ENCODE data around the gene DOCK4. TPM values are rescaled to one million over a fixed set of nuclear protein-coding genes. Genes with fewer than 3 reads are reported as not detected.

Gene DOCK4
- total and polyA plus RNA-seq, 2 of the 8 experiments (the other 6 are each of a cell fraction or from before 2014, with no cell fraction given) = 5.1 to 23.6 TPM

DNA sequence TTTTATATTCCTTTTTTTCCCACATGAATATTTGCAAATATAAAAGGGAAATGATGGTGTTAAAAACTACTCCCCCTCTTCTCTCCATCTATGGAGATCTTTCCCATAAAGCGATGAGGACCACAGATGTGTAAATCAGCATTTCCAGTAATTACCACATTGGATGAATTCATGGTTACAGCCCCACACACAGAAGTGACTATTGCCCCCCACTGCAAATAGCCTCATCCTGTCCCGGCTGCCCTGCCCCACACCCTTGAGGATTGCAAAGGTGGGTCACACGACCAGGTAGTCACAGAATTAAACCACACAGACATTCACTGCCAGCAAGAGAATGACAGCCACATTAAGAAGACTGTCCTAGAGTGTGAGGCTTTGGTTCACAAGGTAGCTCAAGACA is 145.1 kb downstream of the DOCK4 start:
- Histone ChIP-seq H2BK120ac (replicated peaks; ENCODE audit: low read depth, low read length) (no peak overlapping the region), H2BK15ac (ENCODE audit: low read length) (no peak overlapping the region), H3K27ac (ENCODE audit: low read depth, low read length) (no peak overlapping the region), H3K4me1 (replicated peaks in 1 of 4; ENCODE audit: control insufficient read depth in 3 of 4, insufficient read depth in 4 of 4, low read length in 3 of 4) (0 out of 7 replicates have a peak, but pooled peaks cover 0 to under 1% (median 0%) of the 10 kb centered on the region in 4 experiments), H3K9ac (replicated peaks in 1 of 4; ENCODE audit: extremely low read depth in 1 of 4, low read depth in 3 of 4, low read length in 3 of 4) (no peak overlapping the region), H3K23ac (ENCODE audit: insufficient read length) (no peak overlapping the region), H2AFZ (ENCODE audit: low read length) (no peak overlapping the region), H3K36me3 (ENCODE audit: control insufficient read depth in 2 of 4, insufficient read depth in 4 of 4, low read length in 3 of 4) (no peaks in the 10 kb centered on the region), H3K18ac (ENCODE audit: extremely low read depth, low read length) (no peak overlapping the region), H3K4ac (replicated peaks; ENCODE audit: insufficient read length, low read depth, low read length) (no peak overlapping the region), H2BK12ac (ENCODE audit: low read depth, low read length) (no peak overlapping the region), H4K5ac (ENCODE audit: insufficient read length, low read depth, low read length) (no peak overlapping the region), H2BK5ac (ENCODE audit: low read depth, low read length) (no peak overlapping the region), H3K23me2 (ENCODE audit: low read depth, low read length) (no peaks in the 10 kb centered on the region), H3K9me3 (ENCODE audit: insufficient read depth in 2 of 2, low read depth in 1 of 2, low read length in 1 of 2) (no peaks in the 10 kb centered on the region), H4K20me1 (replicated peaks in 1 of 2; ENCODE audit: control insufficient read depth in 1 of 2, insufficient read depth in 2 of 2, low read length in 2 of 2) (peaks cover 0 to 1% of the 10 kb centered on the region in 2 experiments), H3K4me2 (ENCODE audit: insufficient read depth in 1 of 2, low read depth in 2 of 2, low read length in 2 of 2) (no peak overlapping the region), H3K27me3 (replicated peaks in 1 of 4; ENCODE audit: control insufficient read depth in 3 of 4, extremely low read depth in 1 of 4, insufficient read depth in 3 of 4, low read length in 3 of 4) (no peaks in the 10 kb centered on the region), H3K56ac (replicated peaks; ENCODE audit: insufficient read length, low read depth, low read length) (no peak overlapping the region), H3K4me3 (ENCODE audit: extremely low read depth in 1 of 4, insufficient read depth in 2 of 4, low read depth in 3 of 4, low read length in 4 of 4) (no peak overlapping the region), H2BK20ac (ENCODE audit: low read length) (no peak overlapping the region), H4K8ac (ENCODE audit: extremely low read depth, insufficient read depth, low read length) (no peak overlapping the region), H3K14ac (ENCODE audit: insufficient read length) (no peak overlapping the region), H3K79me1 (ENCODE audit: low read depth, low read length) (no peaks in the 10 kb centered on the region), H4K91ac (replicated peaks; ENCODE audit: insufficient read length, low read length) (no peak overlapping the region), H2AK5ac (ENCODE audit: low read depth, low read length) (no peak overlapping the region), H3K79me2 (ENCODE audit: control insufficient read depth in 1 of 2, insufficient read depth in 2 of 2, low read length in 2 of 2) (peaks cover 0 to 9% of the 10 kb centered on the region in 2 experiments; a peak in 1 of 4 replicates)
- POLR2A ChIA-PET (ENCODE audit: partially characterized antibody) = interaction anchor here (0.6 kb wide), 1 partner anchor 37 kb away, joined by 3 read pairs; no protein-coding TSS in a partner anchor
- FAIRE-seq = no peak
- whole genome bisulfite sequencing, 2 experiments (ENCODE audit: extremely low coverage in 1 of 2, insufficient coverage in 1 of 2, insufficient read length in 1 of 2, insufficient replicate concordance in 2 of 2, low coverage in 1 of 2, low lambda C conversion rate in 2 of 2, missing lambda C conversion rate in 1 of 2) = 84% methylated on average over 3 of the region's 3 CpGs; no CpG with 5 or more reads in 1 of the 2 experiments
- CTCF ChIA-PET (ENCODE audit: partially characterized antibody) = no interaction called here
- DNase-seq (ENCODE audit: low read depth in 1 of 2, low spot score in 2 of 2) = no peak
- TF ChIP-seq EGR1 (IDR thresholded peaks at IDR 0.05; ENCODE audit: borderline replicate concordance, low read depth, low read length) = no peak
- TF ChIP-seq CTBP2 (IDR thresholded peaks at IDR 0.05; ENCODE audit: borderline replicate concordance, insufficient read depth, insufficient read length, low read length) = no peak
- no peak for TF ChIP-seq BCL11A (IDR thresholded peaks at IDR 0.05; ENCODE audit: low read depth in 2 of 2, low read length in 2 of 2)
- TF ChIP-seq MAFK (IDR thresholded peaks at IDR 0.05; ENCODE audit: low read depth, low read length) = no peak
- no peak for TF ChIP-seq POLR2A (IDR thresholded peaks at IDR 0.05; ENCODE audit: control extremely low read depth in 1 of 2, low read depth in 2 of 2, low read length in 2 of 2)
- no peak for TF ChIP-seq JUND (IDR thresholded peaks at IDR 0.05; ENCODE audit: low read length)
- no peak for TF ChIP-seq NRF1 (IDR thresholded peaks at IDR 0.05; ENCODE audit: low read depth, low read length)
- TF ChIP-seq CBX5 (IDR thresholded peaks at IDR 0.05; ENCODE audit: low read depth, low read length) = no peak
- TF ChIP-seq RXRA (IDR thresholded peaks at IDR 0.05; ENCODE audit: insufficient read depth, low read depth, low read length) = no peak
- TF ChIP-seq BACH1 (IDR thresholded peaks at IDR 0.05; ENCODE audit: low read length) = no peak
- TF ChIP-seq SP4 (IDR thresholded peaks at IDR 0.05; ENCODE audit: low read length) = no peak
- TF ChIP-seq CEBPB (IDR thresholded peaks at IDR 0.05; ENCODE audit: low read depth, low read length) = no peak
- TF ChIP-seq KDM5A (IDR thresholded peaks at IDR 0.05; ENCODE audit: low read length) = no peak
- TF ChIP-seq RBBP5 (IDR thresholded peaks at IDR 0.05; ENCODE audit: borderline replicate concordance, low read depth, low read length) = no peak
- no peak for TF ChIP-seq CBX8 (IDR thresholded peaks at IDR 0.05; ENCODE audit: borderline replicate concordance, low read depth, low read length)
- TF ChIP-seq YY1 (IDR thresholded peaks at IDR 0.05; ENCODE audit: low read depth, low read length) = no peak
- TF ChIP-seq SIRT6 (IDR thresholded peaks at IDR 0.05; ENCODE audit: low read length) = no peak

All from H1 (cell line).